Natural killer cell (primary cell): ENCODE data around the gene EMP2. TPM values are rescaled to one million over a fixed set of nuclear protein-coding genes. Genes with fewer than 3 reads are reported as not detected.

Experiments used
- ATAC-seq, 3 donors: fragments of 150-1000 bp in 2 of 3; fragments of 200-7000 bp in 1 of 3; cut with Tn5 transposase; 1 replicate in 1 of 3; 2 replicates in 2 of 3; pipeline ENCODE4 v1.10.0; 2021; ENCODE audit warnings: mild to moderate bottlenecking in 2 of 3, moderate library complexity in 2 of 3
- DNase-seq, 2 donors: peaks; one replicate each; pipeline versions ENCODE4 v3.0.0 to v3.0.0-alpha.2; 2013 to 2021; ENCODE audit warnings: mixed read lengths in 1 of 2
- H3K27ac ChIP-seq: one replicate; pipeline ENCODE4 v1.5.1; 2013; ENCODE audit warnings: mild to moderate bottlenecking, low read length
- H3K27me3 ChIP-seq: one replicate; pipeline ENCODE4 v1.6.1; 2013; ENCODE audit warnings: low read length; ENCODE audit not compliant: control insufficient read depth, insufficient read depth
- H3K36me3 ChIP-seq: one replicate; pipeline ENCODE4 v1.6.1; 2013; ENCODE audit warnings: low read length; ENCODE audit not compliant: control insufficient read depth, insufficient read depth
- H3K4me1 ChIP-seq: one replicate; pipeline ENCODE4 v1.6.1; 2013; ENCODE audit warnings: low read length; ENCODE audit not compliant: control insufficient read depth, insufficient read depth
- H3K4me3 ChIP-seq: one replicate; pipeline ENCODE4 v1.5.1; 2013; ENCODE audit warnings: low read length
- H3K9me3 ChIP-seq: one replicate; pipeline ENCODE4 v1.6.1; 2013; ENCODE audit warnings: low read length; ENCODE audit not compliant: control insufficient read depth, insufficient read depth
- H3K27ac Mint-ChIP-seq, 2 donors: one replicate each; pipeline ENCODE4 v1.8.0; 2022; ENCODE audit warnings: mild to moderate bottlenecking in 2 of 2, mixed read lengths in 2 of 2, moderate library complexity in 1 of 2
- H3K27me3 Mint-ChIP-seq, 2 donors: one replicate each; pipeline ENCODE4 v1.8.0; 2022; ENCODE audit warnings: low read depth in 2 of 2, mixed read lengths in 2 of 2
- H3K36me3 Mint-ChIP-seq: one replicate; pipeline ENCODE4 v1.8.0; 2022; ENCODE audit warnings: mixed read lengths
- H3K4me1 Mint-ChIP-seq, 2 donors: one replicate each; pipeline ENCODE4 v1.8.0; 2022; ENCODE audit warnings: mixed read lengths in 2 of 2
- H3K4me3 Mint-ChIP-seq: one replicate; pipeline ENCODE4 v1.8.0; 2022; ENCODE audit warnings: mild to moderate bottlenecking, moderate library complexity, mixed read lengths
- H3K9me3 Mint-ChIP-seq, 2 donors: one replicate each; pipeline ENCODE4 v1.8.0; 2022; ENCODE audit warnings: mixed read lengths in 2 of 2
- CTCF ChIP-seq: fragments of 200-600 bp; IDR thresholded peaks from one replicate; pipeline ENCODE4 v1.8.0; 2022; ENCODE audit warnings: antibody characterized with exemption
- WGBS: methylation state at CpG from one replicate; pipeline ENCODE4 v1.1.7; 2013; ENCODE audit warnings: missing lambda C conversion rate; ENCODE audit not compliant: insufficient coverage; 5-methylcytosine and 5-hydroxymethylcytosine counted together
- intact Hi-C: fragments of 100-400 bp; cut with micrococcal nuclease; formaldehyde crosslinking; loops from one replicate; pipeline ENCODE4 v1.14.2; 2022
- total RNA-seq, 4 donors: library from RNA; stranded (reverse); fragments of 120-200 nt in 1 of 4; gene quantifications; one replicate each; pipeline versions ENCODE4 v1.2.3 to v1.2.4, GENCODE V29; 2013 to 2022

EMP2 gene
- total RNA-seq, 3 donors from 2014 or later (not counting 1 experiment from before 2014, with no cell fraction given), result not detected

- no peak for TF ChIP-seq CTCF
- ATAC-seq, result no peak
- no peaks in the 10 kb centered on the region for H3K27me3 ChIP-seq
- Mint-ChIP-seq H3K27me3 (peaks cover 13 to 22% of the 10 kb centered on the region in 2 donors), H3K36me3 (no peaks in the 10 kb centered on the region), H3K27ac (no peak overlapping the region), H3K9me3 (no peaks in the 10 kb centered on the region), H3K4me3 (no peak overlapping the region), H3K4me1 (peaks cover 0 to 6% of the 10 kb centered on the region in 2 donors)
- no peaks in the 10 kb centered on the region for H3K4me1 ChIP-seq
- no peak overlapping the region for H3K27ac ChIP-seq
- intact Hi-C loops, result no loop called here
- DNase-seq, result no peak
- no peak overlapping the region for H3K4me3 ChIP-seq
- H3K9me3 ChIP-seq, result no peaks in the 10 kb centered on the region
- no peaks in the 10 kb centered on the region for H3K36me3 ChIP-seq
Observed at GRCh38 chr16:10614685-10615084, 34.3 kb upstream of the EMP2 start.

DNA sequence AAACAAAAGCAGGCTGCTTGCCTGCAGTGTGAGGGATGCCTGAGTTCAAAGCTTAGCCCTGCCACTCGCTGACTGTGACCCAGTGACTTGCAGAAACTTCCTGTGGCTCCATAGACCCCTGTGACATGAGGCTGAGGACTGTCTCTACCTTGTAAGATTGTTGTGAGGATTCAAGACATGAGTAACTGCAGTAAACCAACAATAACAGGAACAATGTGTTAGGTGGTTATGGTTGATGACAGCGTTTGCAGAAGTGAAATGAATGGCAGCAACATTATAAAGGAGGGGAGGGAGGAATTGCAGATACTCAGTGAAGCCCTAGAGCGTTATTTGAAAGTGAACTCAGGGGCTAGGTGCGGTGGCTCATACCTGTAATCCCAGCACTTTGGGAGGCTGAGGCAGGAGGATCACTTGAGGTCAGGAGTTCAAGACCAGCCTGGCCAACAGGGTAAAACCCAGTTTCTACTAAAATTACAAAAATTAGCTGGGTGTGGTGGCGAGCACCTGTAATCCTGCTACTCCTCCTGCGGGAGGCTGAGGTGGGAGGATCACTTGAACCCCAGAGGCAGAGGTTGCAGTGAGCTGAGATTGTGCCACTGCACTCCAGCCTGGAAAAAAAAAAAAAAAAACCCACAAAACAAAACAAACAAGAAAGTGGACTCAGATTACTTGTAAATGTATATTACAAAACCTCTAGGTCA is 33.5 kb upstream of the EMP2 start:
- H3K4me1 Mint-ChIP-seq, result no peaks in the 10 kb centered on the region
- peaks cover 10 to 17% of the 10 kb centered on the region in 2 donors for H3K27me3 Mint-ChIP-seq
- ATAC-seq (no peak), DNase-seq (no peak)
- no peaks in the 10 kb centered on the region for H3K9me3 ChIP-seq
- H3K27ac ChIP-seq, result no peak overlapping the region
- H3K9me3 Mint-ChIP-seq, result no peaks in the 10 kb centered on the region
- no peak for TF ChIP-seq CTCF
- no peaks in the 10 kb centered on the region for H3K27me3 ChIP-seq
- H3K4me1 ChIP-seq, result no peaks in the 10 kb centered on the region
- 51% methylated on average over 6 of the region's 6 CpGs for WGBS
- intact Hi-C loops, result no loop called here
- H3K4me3 ChIP-seq, result no peak overlapping the region
- no peaks in the 10 kb centered on the region for H3K36me3 ChIP-seq
- H3K27ac Mint-ChIP-seq, result no peak overlapping the region
- no peaks in the 10 kb centered on the region for H3K36me3 Mint-ChIP-seq
- H3K4me3 Mint-ChIP-seq, result no peak overlapping the region

- H3K4me3 Mint-ChIP-seq, result no peak overlapping the region
- peaks cover under 1 to 11% of the 10 kb centered on the region in 2 donors for H3K27me3 Mint-ChIP-seq
- no peaks in the 10 kb centered on the region for H3K9me3 Mint-ChIP-seq
- no peak overlapping the region for H3K4me3 ChIP-seq
- H3K27ac ChIP-seq, result no peak overlapping the region
- no peaks in the 10 kb centered on the region for H3K4me1 ChIP-seq
- no peak for TF ChIP-seq CTCF
- H3K36me3 ChIP-seq, result no peaks in the 10 kb centered on the region
- H3K36me3 Mint-ChIP-seq, result no peaks in the 10 kb centered on the region
- WGBS, result 38% methylated on average over 6 of the region's 6 CpGs
- H3K27ac Mint-ChIP-seq, result no peak overlapping the region
- no peaks in the 10 kb centered on the region for H3K9me3 ChIP-seq
- ATAC-seq (no peak), DNase-seq (no peak)
- intact Hi-C loops, result no loop called here
- no peaks in the 10 kb centered on the region for H3K4me1 Mint-ChIP-seq
- H3K27me3 ChIP-seq, result no peaks in the 10 kb centered on the region
Observed at GRCh38 chr16:10612649-10613179, 32.3 kb upstream of the EMP2 start.
